ENCODE results near the gene ZNF581. TPM values are rescaled to one million over a fixed set of nuclear protein-coding genes. Genes with fewer than 3 reads are reported as not detected.
A peak's percentile ranks its signal among the peaks of the same experiment; 100 is the strongest.

The ZNF581 gene, protein sequence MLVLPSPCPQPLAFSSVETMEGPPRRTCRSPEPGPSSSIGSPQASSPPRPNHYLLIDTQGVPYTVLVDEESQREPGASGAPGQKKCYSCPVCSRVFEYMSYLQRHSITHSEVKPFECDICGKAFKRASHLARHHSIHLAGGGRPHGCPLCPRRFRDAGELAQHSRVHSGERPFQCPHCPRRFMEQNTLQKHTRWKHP
- total RNA-seq (2014; rRNA removed), result 25.6 and 37.5 TPM in 2 replicates
- percentile 95 among the genes with signal in this experiment for Bru-seq, nascent RNA
- percentile 90 among the genes with signal in this experiment for BruChase-seq, experiment 1, labeled RNA remaining after a 6-hour chase
- percentile 95 among the genes with signal in this experiment for BruChase-seq, experiment 2, labeled RNA remaining after a 2-hour chase
- long read RNA-seq, transcript ZNF581-201 (2 exons, 1,298 nt), result major isoform, 54 of 83 reads
- long read RNA-seq, partial matches to known transcripts, result 21 of 83 reads
- long read RNA-seq, other reads (novel, unspliced or antisense), result 2 of 83 reads

- Histone ChIP-seq H3K4me2 (ENCODE audit: low read length) (peak within 1 kb of the TSS; percentile 85), H3K9me2 (replicated peaks; ENCODE audit: low read length) (no peaks in the 10 kb centered on the region), H2AFZ (ENCODE audit: low read length) (peak within 1 kb of the TSS; percentile 56), H4K20me1 (ENCODE audit: low read length) (0 out of 2 replicates have a peak, but pooled peaks cover 4% of the 10 kb centered on the region), H3K27ac (ENCODE audit: low read length) (peak within 1 kb of the TSS; percentile 53), H3K36me3 (ENCODE audit: low read depth, low read length) (peaks cover 14% of the 10 kb centered on the region), H3K79me2 (ENCODE audit: low read length) (peaks cover 67% of the 10 kb centered on the region), H3K4me1 (ENCODE audit: insufficient read depth, low read length) (peaks cover 42% of the 10 kb centered on the region), H3K9me3 (ENCODE audit: low read length) (no peaks in the 10 kb centered on the region), H3K27me3 (ENCODE audit: low read length) (no peaks in the 10 kb centered on the region), H3K9ac (ENCODE audit: low read length) (peak within 1 kb of the TSS; percentile 95), H3F3A (ENCODE audit: low read length, unreplicated experiment) (peaks cover 9% of the 10 kb centered on the region), H3K4me3 (ENCODE audit: low read length) (peak within 1 kb of the TSS; percentile 96)
- BruUV-seq (replicated peaks), result no TSS peak
- ATAC-seq (peak; percentile 31), DNase-seq (peak; percentile 90)
- ChIA-PET CTCF (interaction anchor here (0.8 to 1.5 kb wide), 2 partner anchors 11 kb away, joined by 3 to 6 read pairs; partner anchors contain the start of gene U2AF2), POLR2A (ENCODE audit: unreplicated experiment) (no interaction called here)
- no peak for TF ChIP-seq EZH2phosphoT487 (IDR thresholded peaks at IDR 0.05; ENCODE audit: borderline replicate concordance, low read length)
- no peak for TF ChIP-seq EZH2 (IDR thresholded peaks at IDR 0.05; ENCODE audit: low read length, unreplicated experiment)
- TF ChIP-seq CTCF (conservative IDR thresholded peaks at IDR 0.05; ENCODE audit: low read depth, low read length), result no peak
- intact Hi-C loops (cut with micrococcal nuclease), result no loop called here
These were observed at the start of gene ZNF581 for GRCh38 chr19:55643003-55643886. Gene ZNF581 (plus strand): TSS chr19:55643649. CDS start chr19:55644572, 923 bp downstream.

- no peak overlapping the region for H3K27ac ChIP-seq (ENCODE audit: low read length)
- DNase-seq, result no peak
- H3K9ac ChIP-seq (ENCODE audit: low read length), result no peak overlapping the region
- H3K9me2 ChIP-seq (replicated peaks; ENCODE audit: low read length), result no peaks in the 10 kb centered on the region
- H3K4me2 ChIP-seq (ENCODE audit: low read length), result no peak overlapping the region
- no peak overlapping the region for H2AFZ ChIP-seq (ENCODE audit: low read length)
- H3K79me2 ChIP-seq (ENCODE audit: low read length), result 0 out of 2 replicates have a peak, but pooled peaks cover 3% of the 10 kb centered on the region
- ChIA-PET CTCF (no interaction called here), POLR2A (ENCODE audit: unreplicated experiment) (no interaction called here)
- H3K4me1 ChIP-seq (ENCODE audit: insufficient read depth, low read length), result 0 out of 2 replicates have a peak, but pooled peaks cover 7% of the 10 kb centered on the region
- H4K20me1 ChIP-seq (ENCODE audit: low read length), result no peaks in the 10 kb centered on the region
- H3K27me3 ChIP-seq (ENCODE audit: low read length), result no peaks in the 10 kb centered on the region
- no peaks in the 10 kb centered on the region for H3F3A ChIP-seq (ENCODE audit: low read length, unreplicated experiment)
- H3K4me3 ChIP-seq (ENCODE audit: low read length), result no peak overlapping the region
- H3K9me3 ChIP-seq (ENCODE audit: low read length), result no peaks in the 10 kb centered on the region
- no TSS peak for BruUV-seq (replicated peaks)
- ATAC-seq, result no peak
- intact Hi-C loops (cut with micrococcal nuclease), result loop anchor here (5.0 kb wide), 1 partner anchor 37 kb away; no protein-coding TSS in a partner anchor
- peaks cover 4% of the 10 kb centered on the region; the same call in 1 of the 2 replicates for H3K36me3 ChIP-seq (ENCODE audit: low read depth, low read length)
- TF ChIP-seq CTCF (conservative IDR thresholded peaks at IDR 0.05; ENCODE audit: low read depth, low read length), result no peak
- no peak for TF ChIP-seq EZH2phosphoT487 (IDR thresholded peaks at IDR 0.05; ENCODE audit: borderline replicate concordance, low read length)
- TF ChIP-seq EZH2 (IDR thresholded peaks at IDR 0.05; ENCODE audit: low read length, unreplicated experiment), result no peak
These were observed 48.4 kb upstream of the ZNF581 start for GRCh38 chr19:55594996-55595545.
